Amniotic epithelial cell (primary cell): ENCODE results near the gene NUDT21.
A peak's percentile ranks its signal among the peaks of the same experiment; 100 is the strongest.
"Not testable (repeated sequence)": the region's sequence is repeated elsewhere in the genome, so short reads cannot be mapped to it uniquely, and the experiment has no call there.

Experiments
- DNase-seq: peaks from one replicate; pipeline ENCODE4 v3.0.0-alpha.2; 2010; ENCODE audit warnings: low read depth

The NUDT21 gene

GRCh38 chr16:56419740-56420548 is 31.2 kb downstream of the NUDT21 start:
- DNase-seq, result no peak

GRCh38 chr16:56417138-56417537 is 34.0 kb downstream of the NUDT21 start:
- no peak for DNase-seq

- no peak for DNase-seq
These were observed 35.3 kb downstream of the NUDT21 start for GRCh38 chr16:56415875-56416274.

- DNase-seq, result no peak
These were observed 36.8 kb downstream of the NUDT21 start for GRCh38 chr16:56414366-56414765.

- no peak for DNase-seq
These were observed 37.8 kb downstream of the NUDT21 start for GRCh38 chr16:56413381-56413780.

GRCh38 chr16:56411624-56412023 is 39.5 kb downstream of the NUDT21 start:
- no peak for DNase-seq

- DNase-seq, result no peak
These were observed 40.0 kb downstream of the NUDT21 start for GRCh38 chr16:56411123-56411522.

GRCh38 chr16:56409195-56409594 is 41.9 kb downstream of the NUDT21 start:
- peak; percentile 83 for DNase-seq

GRCh38 chr16:56408379-56409098 is 42.6 kb downstream of the NUDT21 start:
- DNase-seq, result no peak

- DNase-seq, result no peak
These were observed 45.0 kb downstream of the NUDT21 start for GRCh38 chr16:56405977-56406672.

- no peak for DNase-seq
These were observed 49.6 kb downstream of the NUDT21 start for GRCh38 chr16:56401482-56401881.

- no peak for DNase-seq
These were observed 50.7 kb downstream of the NUDT21 start for GRCh38 chr16:56400458-56400857.

- DNase-seq, result no peak
These were observed 51.6 kb downstream of the NUDT21 start for GRCh38 chr16:56399486-56399885.

GRCh38 chr16:56399047-56399446 is 52.1 kb downstream of the NUDT21 start:
- no peak for DNase-seq

GRCh38 chr16:56396724-56397123 is 54.4 kb downstream of the NUDT21 start:
- not testable (repeated sequence) for DNase-seq

- DNase-seq, result peak; percentile 96
These were observed 61.6 kb downstream of the NUDT21 start for GRCh38 chr16:56389554-56389953.

GRCh38 chr16:56388209-56388608 is 62.9 kb downstream of the NUDT21 start:
- peak; percentile 77 for DNase-seq

- DNase-seq, result no peak
These were observed 63.7 kb downstream of the NUDT21 start for GRCh38 chr16:56387396-56387795.

- DNase-seq, result no peak
These were observed 66.9 kb downstream of the NUDT21 start for GRCh38 chr16:56384074-56384721.

- peak; percentile 86 for DNase-seq
These were observed 68.2 kb downstream of the NUDT21 start for GRCh38 chr16:56382901-56383355.

- DNase-seq, result no peak
These were observed 68.7 kb downstream of the NUDT21 start for GRCh38 chr16:56382459-56382858.
